Gastroesophageal sphincter (tissue), 4 donors: Measurements from ENCODE around the gene ERFL. TPM values are rescaled to one million over a fixed set of nuclear protein-coding genes. Genes with fewer than 3 reads are reported as not detected.

Experiments used
- ATAC-seq: fragments of 150-250 bp; one replicate; pipeline ENCODE4 v1.9.1; 2016; ENCODE audit warnings: mild to moderate bottlenecking, moderate library complexity
- H3K27ac ChIP-seq, 4 donors: fragments of 200-600 bp; sonication (generic) in 3 of 4; 1 replicate in 3 of 4; 2 replicates in 1 of 4; pipeline ENCODE4 v1.5.1; 2016 to 2019
- H3K27me3 ChIP-seq: fragments of 200-600 bp; sonication (generic); one replicate; pipeline ENCODE4 v1.5.1; 2019
- H3K36me3 ChIP-seq, 2 donors: fragments of 200-600 bp; sonication (generic); one replicate each; pipeline ENCODE4 v1.5.1; 2019; ENCODE audit warnings: control low read depth in 1 of 2
- H3K4me1 ChIP-seq, 3 donors: fragments of 200-600 bp; sonication (generic); 1 replicate in 2 of 3; 2 replicates in 1 of 3; pipeline ENCODE4 v1.5.1; 2016 to 2019; ENCODE audit warnings: control low read depth in 2 of 3
- H3K4me3 ChIP-seq, 2 donors: fragments of 200-600 bp; sonication (generic); one replicate each; pipeline ENCODE4 v1.5.1; 2019; ENCODE audit warnings: mild to moderate bottlenecking in 1 of 2, moderate library complexity in 1 of 2
- H3K9me3 ChIP-seq, 3 donors: fragments of 200-600 bp; sonication (generic); one replicate each; pipeline ENCODE4 v1.5.1; 2017 to 2019; ENCODE audit warnings: control low read depth in 2 of 3
- CTCF ChIP-seq, 4 experiments: fragments of 200-600 bp in 2 of 4; fragments of 450-650 bp in 2 of 4; sonication (generic) in 1 of 4; IDR thresholded peaks; one replicate each; pipeline ENCODE4 v1.5.1; 2017 to 2019; ENCODE audit warnings: antibody characterized with exemption in 4 of 4, mild to moderate bottlenecking in 2 of 4, moderate library complexity in 2 of 4
- EP300 ChIP-seq: sonication (generic); formaldehyde crosslinking; IDR thresholded peaks from one replicate; pipeline ENCODE4 v1.6.1; 2017; ENCODE audit warnings: antibody characterized with exemption, mild to moderate bottlenecking
- POLR2A ChIP-seq, 2 donors: fragments of 450-650 bp; IDR thresholded peaks; one replicate each; pipeline ENCODE4 v1.6.1; 2017; ENCODE audit warnings: antibody characterized with exemption in 2 of 2, mild to moderate bottlenecking in 2 of 2, moderate library complexity in 1 of 2
- POLR2AphosphoS5 ChIP-seq: sonication (generic); formaldehyde crosslinking; IDR thresholded peaks from one replicate; pipeline ENCODE4 v1.6.1; 2017; ENCODE audit warnings: antibody characterized with exemption
- WGBS, 2 donors: methylation state at CpG; one replicate each; pipeline ENCODE4 v1.1.5; 2018; ENCODE audit warnings: low coverage in 1 of 2; 5-methylcytosine and 5-hydroxymethylcytosine counted together
- total RNA-seq, 4 donors: library from RNA; depleted of rRNA; stranded (reverse); fragments of >200 nt; gene quantifications; one replicate each; pipeline ENCODE4 v1.1.0, GENCODE V29; 2016

The ERFL gene
- total RNA-seq, 4 donors from 2014 or later = not detected

- no peak for ATAC-seq
- H3K36me3 ChIP-seq = peaks cover 0 to 77% of the 10 kb centered on the region in 2 donors
- TF ChIP-seq EP300 (no peak), POLR2A (IDR thresholded peaks at IDR 0.05) (no peak), POLR2AphosphoS5 (no peak), CTCF (IDR thresholded peaks at IDR 0.05) (no peak)
Measured at GRCh38 chr19:41890936-41891335, 37.3 kb downstream of the ERFL start.

GRCh38 chr19:41889896-41890295 is 38.4 kb downstream of the ERFL start:
- H3K27ac ChIP-seq = no peak overlapping the region
- no peaks in the 10 kb centered on the region for H3K9me3 ChIP-seq
- no peak overlapping the region for H3K4me3 ChIP-seq
- no peaks in the 10 kb centered on the region for H3K27me3 ChIP-seq
- TF ChIP-seq CTCF (IDR thresholded peaks at IDR 0.05) (no peak), POLR2AphosphoS5 (no peak), POLR2A (IDR thresholded peaks at IDR 0.05) (no peak), EP300 (no peak)
- H3K4me1 ChIP-seq = peaks cover 0 to 36% (median 6%) of the 10 kb centered on the region in 3 donors
- ATAC-seq = no peak
- 90 to 94% methylated on average over 2 to 3 of the region's 8 CpGs for WGBS, 2 donors
- peaks cover 0 to 67% of the 10 kb centered on the region in 2 donors for H3K36me3 ChIP-seq

More at GRCh38 chr19:41890936-41891335, 37.3 kb downstream of the ERFL start:
- Histone ChIP-seq H3K27me3 (no peaks in the 10 kb centered on the region), H3K4me1 (peaks cover 0 to 26% (median 3%) of the 10 kb centered on the region in 3 donors), H3K27ac (no peak overlapping the region), H3K4me3 (no peak overlapping the region), H3K9me3 (no peaks in the 10 kb centered on the region)
- WGBS, 2 donors = 96 to 100% methylated on average over 2 to 4 of the region's 4 CpGs

GRCh38 chr19:41888926-41889325 is 39.3 kb downstream of the ERFL start:
- Histone ChIP-seq H3K9me3 (no peaks in the 10 kb centered on the region), H3K27ac (no peak overlapping the region), H3K27me3 (no peaks in the 10 kb centered on the region), H3K36me3 (peaks cover 0 to 57% of the 10 kb centered on the region in 2 donors), H3K4me1 (peaks cover 0 to 43% (median 10%) of the 10 kb centered on the region in 3 donors), H3K4me3 (no peak overlapping the region)
- TF ChIP-seq POLR2AphosphoS5 (no peak), POLR2A (IDR thresholded peaks at IDR 0.05) (no peak)
- WGBS, 2 donors = 80 to 100% methylated on average over 1 to 2 of the region's 12 CpGs
- no peak for ATAC-seq

GRCh38 chr19:41887711-41888382 is 40.4 kb downstream of the ERFL start:
- Histone ChIP-seq H3K9me3 (no peaks in the 10 kb centered on the region), H3K4me1 (peaks cover 0 to 51% (median 10%) of the 10 kb centered on the region in 3 donors), H3K4me3 (no peak overlapping the region), H3K27ac (no peak overlapping the region), H3K36me3 (peaks cover 0 to 51% of the 10 kb centered on the region in 2 donors), H3K27me3 (no peaks in the 10 kb centered on the region)
- 29 to 57% methylated on average over 3 to 4 of the region's 17 CpGs for WGBS, 2 donors
- TF ChIP-seq POLR2AphosphoS5 (no peak), POLR2A (IDR thresholded peaks at IDR 0.05) (no peak), CTCF (IDR thresholded peaks at IDR 0.05) (no peak), EP300 (no peak)
- ATAC-seq = no peak

GRCh38 chr19:41886761-41887710 is 41.2 kb downstream of the ERFL start:
- H3K4me1 ChIP-seq = peaks cover 0 to 59% (median 10%) of the 10 kb centered on the region in 3 donors
- no peaks in the 10 kb centered on the region for H3K27me3 ChIP-seq
- no peak overlapping the region for H3K27ac ChIP-seq
- peaks cover 0 to 43% of the 10 kb centered on the region in 2 donors for H3K36me3 ChIP-seq
- TF ChIP-seq CTCF (IDR thresholded peaks at IDR 0.05) (no peak), POLR2AphosphoS5 (no peak)
- peak overlapping the region in 1 of 2 donors; percentile 8 for H3K4me3 ChIP-seq
- ATAC-seq = no peak
- 60 to 71% methylated on average over 6 to 7 of the region's 13 CpGs for WGBS, 2 donors
- no peaks in the 10 kb centered on the region for H3K9me3 ChIP-seq
